OCI-LY7 (cell line): Measurements from ENCODE around the gene WNT2B. TPM values are rescaled to one million over a fixed set of nuclear protein-coding genes. Genes with fewer than 3 reads are reported as not detected.

Source experiments
- BruUV-seq: library from RNA; stranded (reverse); fragments of 400-500 nt; replicated peaks from 2 replicates; lab custom pipeline; 2021; lab: Mats Ljungman, UMichigan
- CTCF ChIA-PET: fragments of 300-600 bp; sonication (Branson Sonifier 250); formaldehyde crosslinking; loops from one replicate; lab custom pipeline; 2022; ENCODE audit warnings: antibody characterized with exemption; ENCODE audit not compliant: unreplicated experiment; lab: Charles Lee
- POLR2A ChIA-PET: fragments of 300-600 bp; sonication (Branson Sonifier 250); formaldehyde crosslinking; loops from one replicate; lab custom pipeline; 2022; ENCODE audit warnings: antibody characterized with exemption; lab: Charles Lee
- DNase-seq: peaks from one replicate; pipeline ENCODE4 v3.0.0-alpha.2; 2015; ENCODE audit warnings: low spot score
- H2AFZ ChIP-seq: fragments of 200-600 bp; sonication (generic), shearing (Covaris generic); 2 replicates; pipeline ENCODE4 v1.6.1; 2014; ENCODE audit warnings: mild to moderate bottlenecking, antibody characterized with exemption, low read length, moderate library complexity
- H3K27ac ChIP-seq: fragments of 200-600 bp; sonication (generic); 2 replicates; pipeline ENCODE4 v1.5.1; 2014; ENCODE audit warnings: mixed run types, low read depth, mild to moderate bottlenecking, moderate library complexity, low read length, inconsistent platforms; ENCODE audit not compliant: poor library complexity, severe bottlenecking
- H3K36me3 ChIP-seq: fragments of 200-600 bp; sonication (generic); 2 replicates; pipeline ENCODE4 v1.6.1; 2014; ENCODE audit warnings: mild to moderate bottlenecking, antibody characterized with exemption, low read length, moderate library complexity, mixed read lengths; ENCODE audit not compliant: insufficient read depth
- H3K4me1 ChIP-seq: fragments of 200-600 bp; sonication (generic); 2 replicates; pipeline ENCODE4 v1.5.1; 2014; ENCODE audit warnings: mild to moderate bottlenecking, low read length; ENCODE audit not compliant: insufficient read depth, poor library complexity, severe bottlenecking
- H3K4me2 ChIP-seq: fragments of 200-600 bp; sonication (generic); 2 replicates; pipeline ENCODE4 v1.6.1; 2014; ENCODE audit warnings: mild to moderate bottlenecking, low read length
- H3K4me3 ChIP-seq: fragments of 200-600 bp; sonication (generic); 2 replicates; pipeline ENCODE4 v1.5.1; 2014; ENCODE audit warnings: mild to moderate bottlenecking, low read depth, low read length; ENCODE audit not compliant: poor library complexity, severe bottlenecking
- H3K79me2 ChIP-seq: fragments of 200-600 bp; sonication (generic); 2 replicates; pipeline ENCODE4 v1.6.1; 2016; ENCODE audit warnings: low read depth, mild to moderate bottlenecking, low read length, moderate library complexity, mixed read lengths; ENCODE audit not compliant: insufficient read depth
- H3K9me2 ChIP-seq: fragments of 200-600 bp; sonication (generic); 2 replicates; pipeline ENCODE4 v1.6.1; 2016; ENCODE audit warnings: mild to moderate bottlenecking, low read length, mixed read lengths; ENCODE audit not compliant: insufficient read depth
- H3K9me3 ChIP-seq: fragments of 200-600 bp; sonication (generic); 2 replicates; pipeline ENCODE4 v1.6.1; 2014; ENCODE audit warnings: mild to moderate bottlenecking, mixed run types, low read length, mixed read lengths
- H4K20me1 ChIP-seq: fragments of 200-600 bp; sonication (generic); 2 replicates; pipeline ENCODE4 v1.6.1; 2014; ENCODE audit warnings: mild to moderate bottlenecking, antibody characterized with exemption, low read length, moderate library complexity, mixed read lengths; ENCODE audit not compliant: insufficient read depth
- EZH2phosphoT487 ChIP-seq: fragments of 200-600 bp; sonication (generic); IDR thresholded peaks from 2 replicates; pipeline ENCODE4 v1.6.1; 2018; ENCODE audit warnings: low read depth, borderline replicate concordance, mild to moderate bottlenecking, mixed run types, antibody characterized with exemption, low read length, moderate library complexity, mixed read lengths
- intact Hi-C: fragments of 100-400 bp; cut with micrococcal nuclease; formaldehyde crosslinking; loops from one replicate; pipeline ENCODE4 v1.10.0; 2022; ENCODE audit not compliant: unreplicated experiment
- total RNA-seq, 2 experiments: library from RNA; depleted of rRNA in 1 of 2; stranded (reverse); fragments of >200 nt in 1 of 2; shearing (Covaris generic) in 1 of 2; gene quantifications; 2 replicates each; pipeline ENCODE4 v1.2.3, GENCODE V29; 2014 to 2022
- TF ChIP-seq, protein P1 (sequence below): fragments of 200-600 bp; sonication (generic); conservative IDR thresholded peaks from 2 replicates; pipeline ENCODE4 v1.5.1; 2014; ENCODE audit warnings: mild to moderate bottlenecking, antibody characterized with exemption, low read length, moderate library complexity, mixed read lengths

The WNT2B gene
- total RNA-seq, 2 experiments from 2014 or later, result 0.32 to 0.91 TPM

GRCh38 chr1:112524986-112525385 lies 16.2 kb downstream of the WNT2B start:
- H3K4me1 ChIP-seq, result no peaks in the 10 kb centered on the region
- H3K79me2 ChIP-seq, result no peaks in the 10 kb centered on the region
- no peaks in the 10 kb centered on the region for H4K20me1 ChIP-seq
- no peak overlapping the region for H2AFZ ChIP-seq
- no peak overlapping the region for H3K4me2 ChIP-seq
- H3K4me3 ChIP-seq, result no peak overlapping the region
- no peak overlapping the region for H3K27ac ChIP-seq
- ChIA-PET CTCF (no interaction called here), POLR2A (no interaction called here)
- BruUV-seq, result no TSS peak
- intact Hi-C loops, result no loop called here
- no peak for DNase-seq
- no peaks in the 10 kb centered on the region for H3K9me2 ChIP-seq
- TF ChIP-seq, protein P1, sequence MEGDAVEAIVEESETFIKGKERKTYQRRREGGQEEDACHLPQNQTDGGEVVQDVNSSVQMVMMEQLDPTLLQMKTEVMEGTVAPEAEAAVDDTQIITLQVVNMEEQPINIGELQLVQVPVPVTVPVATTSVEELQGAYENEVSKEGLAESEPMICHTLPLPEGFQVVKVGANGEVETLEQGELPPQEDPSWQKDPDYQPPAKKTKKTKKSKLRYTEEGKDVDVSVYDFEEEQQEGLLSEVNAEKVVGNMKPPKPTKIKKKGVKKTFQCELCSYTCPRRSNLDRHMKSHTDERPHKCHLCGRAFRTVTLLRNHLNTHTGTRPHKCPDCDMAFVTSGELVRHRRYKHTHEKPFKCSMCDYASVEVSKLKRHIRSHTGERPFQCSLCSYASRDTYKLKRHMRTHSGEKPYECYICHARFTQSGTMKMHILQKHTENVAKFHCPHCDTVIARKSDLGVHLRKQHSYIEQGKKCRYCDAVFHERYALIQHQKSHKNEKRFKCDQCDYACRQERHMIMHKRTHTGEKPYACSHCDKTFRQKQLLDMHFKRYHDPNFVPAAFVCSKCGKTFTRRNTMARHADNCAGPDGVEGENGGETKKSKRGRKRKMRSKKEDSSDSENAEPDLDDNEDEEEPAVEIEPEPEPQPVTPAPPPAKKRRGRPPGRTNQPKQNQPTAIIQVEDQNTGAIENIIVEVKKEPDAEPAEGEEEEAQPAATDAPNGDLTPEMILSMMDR, result no peak
- no peak for TF ChIP-seq EZH2phosphoT487
- no peaks in the 10 kb centered on the region for H3K9me3 ChIP-seq
- no peaks in the 10 kb centered on the region for H3K36me3 ChIP-seq

- no peak overlapping the region for H2AFZ ChIP-seq
- intact Hi-C loops, result no loop called here
- no peak overlapping the region for H3K4me2 ChIP-seq
- no peaks in the 10 kb centered on the region for H3K9me3 ChIP-seq
- ChIA-PET POLR2A (no interaction called here), CTCF (no interaction called here)
- TF ChIP-seq EZH2phosphoT487, result no peak
- TF ChIP-seq, protein P1, result no peak
- no peaks in the 10 kb centered on the region for H3K36me3 ChIP-seq
- no peak for DNase-seq
- BruUV-seq, result no TSS peak
- no peaks in the 10 kb centered on the region for H3K4me1 ChIP-seq
- H3K4me3 ChIP-seq, result no peak overlapping the region
- no peak overlapping the region for H3K27ac ChIP-seq
- H3K79me2 ChIP-seq, result no peaks in the 10 kb centered on the region
- no peaks in the 10 kb centered on the region for H4K20me1 ChIP-seq
- no peaks in the 10 kb centered on the region for H3K9me2 ChIP-seq
Observed at GRCh38 chr1:112527266-112528010, 18.7 kb downstream of the WNT2B start.

DNA sequence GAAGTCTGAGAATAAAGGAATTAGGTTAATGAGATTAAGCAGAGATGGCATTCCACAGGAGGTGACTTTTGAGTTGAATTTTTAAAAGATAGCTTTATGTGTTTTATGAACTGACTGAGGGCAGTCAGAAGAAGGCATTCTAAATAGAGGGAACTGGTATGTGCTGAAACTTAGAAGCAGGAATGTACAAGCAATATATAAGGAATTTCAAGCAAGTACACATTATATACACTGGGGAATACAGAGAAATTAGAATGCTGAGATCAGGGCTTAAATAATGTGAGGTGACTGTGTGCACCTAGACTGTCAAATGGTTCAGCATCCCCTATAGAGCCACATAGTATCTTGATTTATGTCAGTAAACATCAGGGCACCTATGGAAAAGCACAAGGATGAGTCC lies 19.3 kb downstream of the WNT2B start:
- H3K79me2 ChIP-seq, result no peaks in the 10 kb centered on the region
- no TSS peak for BruUV-seq
- H2AFZ ChIP-seq, result no peak overlapping the region
- H3K36me3 ChIP-seq, result no peaks in the 10 kb centered on the region
- no peak overlapping the region for H3K4me2 ChIP-seq
- no peak overlapping the region for H3K27ac ChIP-seq
- no peak overlapping the region for H3K4me3 ChIP-seq
- intact Hi-C loops, result no loop called here
- CTCF ChIA-PET, result no interaction called here
- POLR2A ChIA-PET, result no interaction called here
- no peak for DNase-seq
- no peaks in the 10 kb centered on the region for H3K4me1 ChIP-seq
- no peaks in the 10 kb centered on the region for H3K9me2 ChIP-seq
- TF ChIP-seq, protein P1, result no peak
- no peak for TF ChIP-seq EZH2phosphoT487
- no peaks in the 10 kb centered on the region for H3K9me3 ChIP-seq
- no peaks in the 10 kb centered on the region for H4K20me1 ChIP-seq
